ENCODE measurements around the gene ANKRD53.

ANKRD53 gene

GRCh38 chr2:70978341-70979179, at the start of gene ANKRD53:
Gene ANKRD53, plus strand, starts transcription at chr2:70978630. Its CDS starts 16 bp downstream, at chr2:70978646.
- no peak for DNase-seq (ENCODE audit: extremely low read depth in 1 of 2, low read depth in 1 of 2)

GRCh38 chr2:70930371-70931329, 47.8 kb upstream of the ANKRD53 start:
- DNase-seq (ENCODE audit: extremely low read depth in 1 of 2, low read depth in 1 of 2), result no peak

- no peak for DNase-seq (ENCODE audit: extremely low read depth in 1 of 2, low read depth in 1 of 2)
Measured at GRCh38 chr2:70931376-70932000, 46.9 kb upstream of the ANKRD53 start.

- no peak for DNase-seq (ENCODE audit: extremely low read depth in 1 of 2, low read depth in 1 of 2)
Measured at GRCh38 chr2:70932631-70933230, 45.7 kb upstream of the ANKRD53 start.

GRCh38 chr2:70934981-70935380, 43.4 kb upstream of the ANKRD53 start:
- no peak for DNase-seq (ENCODE audit: extremely low read depth in 1 of 2, low read depth in 1 of 2)

GRCh38 chr2:70935468-70936164, 42.8 kb upstream of the ANKRD53 start, which contains the start of gene ATP6V1B1:
Gene ATP6V1B1, plus strand, starts transcription at chr2:70935900. Its CDS starts 55 bp downstream, at chr2:70935955.
- DNase-seq (ENCODE audit: extremely low read depth in 1 of 2, low read depth in 1 of 2), result no peak

GRCh38 chr2:70936165-70936978, 42.1 kb upstream of the ANKRD53 start:
- DNase-seq (ENCODE audit: extremely low read depth in 1 of 2, low read depth in 1 of 2), result no peak

GRCh38 chr2:70936979-70937811, 41.2 kb upstream of the ANKRD53 start:
- no peak for DNase-seq (ENCODE audit: extremely low read depth in 1 of 2, low read depth in 1 of 2)

- DNase-seq (ENCODE audit: extremely low read depth in 1 of 2, low read depth in 1 of 2), result no peak
Measured at GRCh38 chr2:70937866-70938585, 40.4 kb upstream of the ANKRD53 start.

GRCh38 chr2:70938586-70938950, 39.9 kb upstream of the ANKRD53 start:
- DNase-seq (ENCODE audit: extremely low read depth in 1 of 2, low read depth in 1 of 2), result no peak

GRCh38 chr2:70939001-70939838, 39.2 kb upstream of the ANKRD53 start:
- DNase-seq (ENCODE audit: extremely low read depth in 1 of 2, low read depth in 1 of 2), result no peak

GRCh38 chr2:70939839-70940580, 38.4 kb upstream of the ANKRD53 start:
- no peak for DNase-seq (ENCODE audit: extremely low read depth in 1 of 2, low read depth in 1 of 2)

- no peak for DNase-seq (ENCODE audit: extremely low read depth in 1 of 2, low read depth in 1 of 2)
Measured at GRCh38 chr2:70941186-70941585, 37.2 kb upstream of the ANKRD53 start.

GRCh38 chr2:70941701-70942100, 36.7 kb upstream of the ANKRD53 start:
- DNase-seq (ENCODE audit: extremely low read depth in 1 of 2, low read depth in 1 of 2), result no peak

- no peak for DNase-seq (ENCODE audit: extremely low read depth in 1 of 2, low read depth in 1 of 2)
Measured at GRCh38 chr2:70942396-70943204, 35.8 kb upstream of the ANKRD53 start.

All from activated CD8-positive, alpha-beta memory T cell treated with anti-CD3 and anti-CD28 coated beads for 1 hour (primary cell).